ENCODE results near the gene ACOXL. TPM values are rescaled to one million over a fixed set of nuclear protein-coding genes. Genes with fewer than 3 reads are reported as not detected.

Gene ACOXL
- total RNA-seq, 2 donors from 2014 or later = not detected

DNA sequence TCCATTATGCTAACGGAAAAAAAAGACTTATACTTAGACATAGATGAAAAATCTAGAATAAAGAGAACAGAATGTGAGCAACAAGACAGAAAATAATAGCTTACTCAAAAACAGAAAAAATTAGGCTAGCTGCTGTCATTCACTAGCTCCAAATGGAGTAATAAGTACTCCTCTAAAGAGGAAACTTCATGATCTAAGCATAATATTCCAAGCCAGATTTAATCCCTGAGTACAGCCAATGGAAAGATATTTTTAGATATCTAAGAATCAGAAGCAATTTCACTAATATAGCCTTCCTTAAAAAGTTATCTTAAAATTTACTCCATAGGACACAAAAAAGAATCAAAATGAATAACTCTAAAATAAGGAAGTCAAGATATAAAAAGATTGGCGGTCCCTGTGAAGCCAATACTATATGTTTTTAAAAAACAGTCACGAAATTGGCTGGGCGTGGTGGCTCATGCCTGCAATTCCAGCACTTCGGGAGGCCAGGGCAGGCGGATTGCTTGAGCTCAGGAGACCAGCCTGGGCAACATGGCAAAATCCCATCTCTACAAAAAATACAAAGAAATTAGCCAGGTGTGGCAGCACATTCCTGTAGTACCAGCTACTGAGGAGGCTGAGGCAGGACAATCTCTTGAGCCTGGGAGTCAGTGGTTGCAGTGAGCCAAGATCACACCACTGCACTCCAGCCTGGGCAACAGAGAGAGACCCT, 265.1 kb downstream of the ACOXL start:
- DNase-seq (ENCODE audit: low spot score) (no peak), ATAC-seq (ENCODE audit: insufficient number of reproducible peaks, low FRiP score, low read depth) (no peak)
- Histone ChIP-seq H3K4me1 (ENCODE audit: control insufficient read depth in 1 of 2, low read depth in 2 of 2) (no peaks in the 10 kb centered on the region), H3K36me3 (no peaks in the 10 kb centered on the region), H3K27me3 (replicated peaks; ENCODE audit: insufficient read depth) (no peaks in the 10 kb centered on the region), H3K4me3 (no peak overlapping the region), H3K9me3 (no peaks in the 10 kb centered on the region), H3K27ac (no peak overlapping the region)
- TF ChIP-seq CTCF (IDR thresholded peaks at IDR 0.05) = no peak

- Histone ChIP-seq H3K9me3 (no peaks in the 10 kb centered on the region), H3K27me3 (replicated peaks; ENCODE audit: insufficient read depth) (no peaks in the 10 kb centered on the region), H3K36me3 (no peaks in the 10 kb centered on the region), H3K4me3 (no peak overlapping the region), H3K27ac (no peak overlapping the region), H3K4me1 (ENCODE audit: control insufficient read depth in 1 of 2, low read depth in 2 of 2) (no peaks in the 10 kb centered on the region)
- no peak for TF ChIP-seq CTCF (IDR thresholded peaks at IDR 0.05)
- DNase-seq (ENCODE audit: low spot score) (no peak), ATAC-seq (ENCODE audit: insufficient number of reproducible peaks, low FRiP score, low read depth) (no peak)
Measured at GRCh38 chr2:110998311-110998710, 265.9 kb downstream of the ACOXL start.

DNA sequence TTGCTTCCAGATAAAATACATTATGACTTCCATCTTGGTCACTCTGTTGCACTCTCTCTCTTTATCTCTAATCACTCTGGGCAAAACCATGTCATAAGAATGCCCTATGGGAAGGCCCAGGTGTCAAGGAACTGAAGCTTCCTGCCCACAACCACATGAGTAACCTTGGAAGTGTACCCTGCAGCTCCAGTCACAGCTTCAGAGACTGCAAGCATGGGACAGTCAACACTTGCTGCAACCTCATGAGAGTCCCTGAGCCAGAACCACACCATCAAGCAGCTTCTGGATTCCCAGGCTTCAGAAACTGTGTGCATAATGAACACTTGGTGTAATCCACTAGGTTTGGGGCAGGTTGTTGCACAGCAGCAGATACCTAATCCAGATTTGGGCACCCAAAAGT, 267.3 kb downstream of the ACOXL start:
- H3K27me3 ChIP-seq (replicated peaks; ENCODE audit: insufficient read depth) = no peaks in the 10 kb centered on the region
- no peaks in the 10 kb centered on the region for H3K4me1 ChIP-seq (ENCODE audit: control insufficient read depth in 1 of 2, low read depth in 2 of 2)
- H3K36me3 ChIP-seq = no peaks in the 10 kb centered on the region
- TF ChIP-seq CTCF (IDR thresholded peaks at IDR 0.05) = no peak
- no peak overlapping the region for H3K4me3 ChIP-seq
- no peak for ATAC-seq (ENCODE audit: insufficient number of reproducible peaks, low FRiP score, low read depth)
- DNase-seq (ENCODE audit: low spot score) = no peak
- no peaks in the 10 kb centered on the region for H3K9me3 ChIP-seq
- H3K27ac ChIP-seq = no peak overlapping the region

GRCh38 chr2:111005307-111005706, 272.9 kb downstream of the ACOXL start:
- no peaks in the 10 kb centered on the region for H3K4me1 ChIP-seq (ENCODE audit: control insufficient read depth in 1 of 2, low read depth in 2 of 2)
- no peaks in the 10 kb centered on the region for H3K9me3 ChIP-seq
- H3K4me3 ChIP-seq = no peak overlapping the region
- H3K36me3 ChIP-seq = no peaks in the 10 kb centered on the region
- ATAC-seq (ENCODE audit: insufficient number of reproducible peaks, low FRiP score, low read depth) (no peak), DNase-seq (ENCODE audit: low spot score) (no peak)
- no peak for TF ChIP-seq CTCF (IDR thresholded peaks at IDR 0.05)
- H3K27me3 ChIP-seq (replicated peaks; ENCODE audit: insufficient read depth) = no peaks in the 10 kb centered on the region
- H3K27ac ChIP-seq = no peak overlapping the region

DNA sequence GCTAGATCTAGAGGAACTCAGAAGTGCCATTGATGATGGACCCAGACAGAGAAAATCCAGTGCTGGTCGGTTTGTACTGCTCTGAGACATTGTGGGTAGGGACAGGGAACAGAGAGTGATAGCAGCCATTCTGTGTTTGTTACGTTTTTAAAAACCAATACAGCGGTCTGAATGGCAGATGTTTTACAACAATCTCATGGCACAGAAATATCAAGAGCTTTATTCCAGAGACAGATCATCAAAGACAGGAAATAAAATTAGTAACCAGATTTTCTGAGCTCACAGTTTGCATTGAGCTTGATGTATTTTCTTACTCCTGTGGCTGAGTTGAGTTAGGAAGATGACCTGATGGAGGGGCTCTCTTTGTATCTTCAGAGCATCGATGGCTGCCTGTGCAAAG, 273.4 kb downstream of the ACOXL start:
- Histone ChIP-seq H3K9me3 (no peaks in the 10 kb centered on the region), H3K27me3 (replicated peaks; ENCODE audit: insufficient read depth) (no peaks in the 10 kb centered on the region), H3K36me3 (no peaks in the 10 kb centered on the region), H3K4me3 (no peak overlapping the region), H3K27ac (no peak overlapping the region), H3K4me1 (ENCODE audit: control insufficient read depth in 1 of 2, low read depth in 2 of 2) (no peaks in the 10 kb centered on the region)
- DNase-seq (ENCODE audit: low spot score) (no peak), ATAC-seq (ENCODE audit: insufficient number of reproducible peaks, low FRiP score, low read depth) (no peak)
- TF ChIP-seq CTCF (IDR thresholded peaks at IDR 0.05) = no peak

Measured in thoracic aorta (tissue), 2 donors.